SK-N-SH treated with all-trans-retinoic acid at 6 μM for 48 hours (cell line): ENCODE measurements around the gene SURF2.

Source experiments
- CSRNP3 ChIP-seq: fragments of 250-450 bp; sonication (Bioruptor Pico); IDR thresholded peaks from 2 replicates; pipeline ENCODE4 v1.5.1; 2021; ENCODE audit warnings: mild to moderate bottlenecking, moderate library complexity
- RARB ChIP-seq: fragments of 250-450 bp; sonication (Bioruptor Pico); IDR thresholded peaks from 2 replicates; pipeline ENCODE4 v1.8.0; 2021; ENCODE audit warnings: mild to moderate bottlenecking, moderate library complexity
- ZFP3 ChIP-seq: fragments of 250-450 bp; sonication (Bioruptor Pico); IDR thresholded peaks from 2 replicates; pipeline ENCODE4 v1.5.0; 2020; ENCODE audit warnings: mild to moderate bottlenecking, moderate library complexity

- no peak for TF ChIP-seq ZFP3 (CRISPR knock-in tag)
- no peak for TF ChIP-seq CSRNP3 (CRISPR knock-in tag)
- no peak for TF ChIP-seq RARB (CRISPR knock-in tag)
These were observed 29.1 kb downstream of the SURF2 start for GRCh38 chr9:133385452-133385851.
